ENCODE data around the gene C10orf71.

The C10orf71 gene

DNA sequence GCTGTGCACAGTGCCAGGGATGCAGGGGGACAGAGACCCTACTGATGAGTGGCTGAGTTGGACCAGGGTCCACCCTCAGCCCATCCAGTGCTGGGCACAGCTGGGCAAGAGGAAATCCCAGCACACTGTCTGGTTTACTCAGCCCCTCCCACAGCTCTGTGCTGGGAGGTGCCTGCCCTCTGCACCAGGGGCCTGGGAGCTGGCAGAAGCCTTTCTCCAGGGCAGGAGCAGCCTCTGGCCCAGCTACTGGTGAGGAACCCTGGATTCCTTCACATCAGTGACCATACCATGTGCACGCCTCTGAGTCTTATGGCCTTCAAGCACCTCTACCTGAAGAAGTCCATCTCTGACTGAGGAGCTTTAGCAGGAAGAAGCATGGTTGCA is 25.9 kb upstream of the C10orf71 start:
- DNase-seq: no peak

DNA sequence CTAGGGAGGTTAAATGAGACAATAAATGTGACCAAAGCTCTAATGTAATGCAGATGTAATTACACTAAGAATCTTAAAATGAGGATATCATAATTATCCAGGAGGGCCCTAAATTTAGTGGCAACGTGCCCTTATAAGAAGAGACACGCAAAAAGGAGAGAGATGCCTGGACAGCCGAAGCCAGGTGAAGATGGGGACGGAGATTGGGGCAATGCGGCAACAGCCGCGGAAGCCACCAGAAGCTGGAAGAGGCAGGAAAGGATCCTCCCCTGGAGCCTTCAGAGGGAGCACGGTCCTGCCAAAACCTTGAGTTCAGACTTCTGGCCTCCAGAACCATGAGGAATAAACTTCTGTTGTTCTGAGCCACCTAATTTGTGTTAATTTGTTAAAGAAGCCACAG is 25.3 kb upstream of the C10orf71 start:
- no peak for DNase-seq

DNA sequence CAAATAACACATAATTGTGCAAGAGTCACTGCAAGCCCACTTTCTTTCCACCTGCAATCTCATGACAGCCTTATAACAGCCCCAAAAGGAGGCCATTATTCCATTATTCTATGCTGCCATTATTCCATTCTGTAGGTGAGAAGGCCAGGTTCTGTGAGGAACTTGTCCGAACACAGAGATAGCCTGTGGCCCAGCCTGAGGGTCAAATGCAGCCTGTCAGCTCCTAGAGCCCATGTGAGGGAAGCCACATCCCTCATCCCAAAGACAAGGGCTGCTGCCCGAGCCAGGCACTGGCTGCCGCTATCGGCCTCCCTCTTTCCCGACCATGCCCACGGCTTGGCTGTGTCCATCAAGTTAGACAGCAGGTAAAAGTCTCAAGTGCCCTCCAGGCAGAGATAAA is 24.1 kb upstream of the C10orf71 start:
- DNase-seq: no peak

DNA sequence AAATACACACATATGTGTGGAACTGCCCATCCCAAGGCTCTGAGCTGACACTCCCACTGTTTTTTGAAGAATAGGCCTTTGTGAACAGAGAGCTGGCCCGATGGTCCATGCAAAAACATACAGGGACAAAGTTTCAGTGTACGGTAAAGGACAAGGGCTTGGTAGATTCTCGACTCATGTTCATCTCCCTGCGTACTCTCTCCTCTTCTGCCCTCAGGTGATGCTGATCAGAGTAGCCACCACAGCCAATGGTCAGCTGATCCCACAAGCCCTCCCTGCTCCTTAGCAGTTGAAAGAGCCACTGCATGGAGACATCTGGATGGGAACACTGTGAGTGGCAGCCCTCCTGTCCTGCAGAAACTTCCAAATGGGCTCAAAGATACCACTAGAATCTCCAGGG is 23.1 kb upstream of the C10orf71 start:
- DNase-seq: no peak

DNA sequence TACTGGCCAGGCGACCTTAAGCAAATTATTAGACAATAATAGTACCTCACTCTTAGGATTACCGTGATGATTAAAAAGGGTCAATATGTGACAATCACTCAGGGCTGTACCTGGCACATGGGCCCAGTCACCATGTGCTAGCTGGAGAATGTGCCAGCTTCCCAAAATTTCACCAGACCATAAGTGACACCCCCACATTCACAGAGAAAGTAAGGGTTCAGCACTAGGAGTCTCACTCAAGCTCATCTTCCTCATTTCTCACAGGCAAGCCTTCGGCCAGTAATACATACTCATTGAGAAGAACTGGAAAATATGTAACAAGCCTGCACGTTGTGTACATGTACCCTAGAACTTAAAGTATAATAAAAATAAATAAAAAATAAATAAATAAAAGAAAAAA is 22.4 kb upstream of the C10orf71 start:
- DNase-seq: no peak

DNA sequence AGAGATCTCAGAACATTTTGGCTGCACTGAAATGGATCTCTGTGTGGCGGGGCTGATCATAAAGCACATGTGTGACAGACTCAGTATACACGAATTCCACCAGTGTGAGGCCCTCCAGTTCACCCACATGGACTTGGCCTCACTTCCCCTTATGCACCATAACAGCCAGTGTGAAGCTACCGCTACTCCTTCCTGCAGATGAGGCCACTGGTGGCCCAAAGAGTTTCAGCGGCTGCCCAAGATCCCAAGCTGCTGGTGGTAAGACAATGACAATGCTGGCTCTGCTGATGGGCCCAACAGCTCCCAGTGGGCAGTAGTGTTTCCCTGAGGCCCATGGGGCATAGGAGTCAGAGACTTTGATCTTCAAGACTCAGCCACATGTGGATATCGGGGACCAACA is 21.0 kb upstream of the C10orf71 start:
- no peak for DNase-seq

DNA sequence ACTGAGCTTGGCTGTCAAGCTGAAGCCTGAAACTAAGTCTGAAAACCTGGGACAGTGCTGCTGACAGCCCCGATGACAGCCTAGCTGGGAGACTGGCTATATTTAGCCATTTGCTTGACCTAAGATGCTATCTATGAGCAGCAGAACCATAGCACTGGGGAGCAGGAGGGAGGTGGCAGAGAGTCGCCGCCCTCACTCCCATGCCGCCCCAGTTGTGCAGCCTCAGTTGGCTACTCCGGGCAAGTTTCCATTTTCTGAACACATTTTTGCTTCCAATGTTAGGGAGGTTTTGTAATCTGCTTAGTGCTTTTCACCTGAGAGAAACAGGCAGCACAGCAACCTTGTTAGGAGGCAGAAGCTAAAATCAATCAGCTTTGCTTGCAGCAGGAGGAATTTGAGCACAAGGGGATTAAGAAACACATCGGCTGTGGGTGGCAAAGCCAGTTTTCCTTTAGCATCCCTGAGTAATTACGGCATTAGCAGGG is 20.4 kb upstream of the C10orf71 start:
- DNase-seq: no peak

DNA sequence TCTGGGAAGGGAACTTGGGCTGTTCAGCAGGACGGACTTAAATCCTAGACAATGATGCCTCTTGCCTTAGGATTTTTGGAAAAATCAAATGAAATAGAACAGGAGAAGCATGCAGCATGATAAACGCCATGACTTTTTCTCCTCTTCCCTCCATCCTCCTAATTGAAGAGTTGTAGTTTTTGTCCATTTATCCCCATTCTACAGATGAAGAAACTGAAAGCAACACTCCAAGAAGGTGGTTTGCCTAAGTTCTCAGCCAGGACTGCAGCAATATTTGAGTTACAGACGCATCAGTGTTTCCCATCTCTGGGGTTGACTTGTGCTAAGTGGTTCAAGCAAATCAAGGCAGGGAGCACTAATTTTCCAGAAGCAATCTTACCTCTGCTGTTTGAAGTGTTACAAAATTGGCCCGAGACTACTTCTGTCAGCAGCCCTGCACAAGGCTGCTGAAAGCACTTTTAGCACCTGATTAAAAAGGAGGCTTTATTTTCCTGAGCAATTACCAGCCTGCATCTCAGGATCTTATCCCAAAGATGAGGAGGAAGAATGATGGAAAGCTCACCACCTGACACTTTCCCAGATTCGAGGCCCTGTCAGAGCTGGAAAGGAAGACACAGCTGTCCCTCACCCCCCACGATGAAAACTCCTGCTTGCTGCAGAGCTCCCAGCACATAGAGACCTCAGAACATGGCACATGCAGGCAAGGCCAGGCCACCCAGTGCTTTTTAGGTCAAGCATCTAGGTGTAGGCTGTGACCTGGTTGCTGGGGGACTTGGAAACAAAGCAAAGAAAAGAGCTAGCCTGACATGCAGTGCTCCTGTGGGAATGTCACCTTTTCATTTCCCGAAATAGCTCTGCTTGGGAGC is 19.7 kb upstream of the C10orf71 start:
- no peak for DNase-seq

DNA sequence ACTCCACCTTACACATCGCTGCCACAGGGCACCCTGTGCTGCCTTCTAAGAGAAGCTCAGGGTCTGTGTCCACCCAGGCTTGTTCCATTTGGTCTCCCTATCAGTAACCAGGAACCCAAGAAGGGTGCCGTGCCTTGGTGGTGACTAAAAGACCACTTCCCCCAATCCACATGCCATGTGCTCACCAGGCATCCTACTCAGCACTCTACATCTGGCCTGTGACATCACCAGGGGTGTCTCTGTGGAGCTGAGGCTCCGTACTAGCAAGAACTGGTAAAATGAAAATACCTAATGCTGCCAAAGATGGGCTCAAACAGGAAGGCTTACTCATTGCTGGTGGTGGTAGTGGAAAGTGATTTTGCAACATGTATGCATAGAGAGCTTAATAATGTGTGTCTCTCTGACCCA is 19.0 kb upstream of the C10orf71 start:
- no peak for DNase-seq

DNA sequence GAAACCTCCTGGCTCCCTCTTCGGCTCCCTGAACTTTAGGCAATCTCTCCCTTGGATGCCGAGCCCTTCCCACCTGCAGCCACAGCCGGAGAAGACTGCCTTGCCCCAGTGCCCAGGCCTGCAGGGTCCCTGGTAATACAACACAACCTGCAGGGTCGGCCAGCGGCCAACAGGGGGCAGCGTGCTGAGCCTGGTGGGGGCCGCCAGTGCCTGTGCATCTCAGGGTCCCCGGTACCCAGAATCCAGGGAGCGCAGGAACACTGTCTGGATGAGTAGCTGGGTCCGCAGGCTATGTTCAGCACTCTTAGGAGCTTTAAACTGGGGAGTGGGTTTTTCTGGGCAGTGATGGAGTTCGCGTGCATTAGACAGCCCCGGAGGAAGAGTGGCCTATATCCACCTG is 17.5 kb upstream of the C10orf71 start:
- DNase-seq: no peak

DNA sequence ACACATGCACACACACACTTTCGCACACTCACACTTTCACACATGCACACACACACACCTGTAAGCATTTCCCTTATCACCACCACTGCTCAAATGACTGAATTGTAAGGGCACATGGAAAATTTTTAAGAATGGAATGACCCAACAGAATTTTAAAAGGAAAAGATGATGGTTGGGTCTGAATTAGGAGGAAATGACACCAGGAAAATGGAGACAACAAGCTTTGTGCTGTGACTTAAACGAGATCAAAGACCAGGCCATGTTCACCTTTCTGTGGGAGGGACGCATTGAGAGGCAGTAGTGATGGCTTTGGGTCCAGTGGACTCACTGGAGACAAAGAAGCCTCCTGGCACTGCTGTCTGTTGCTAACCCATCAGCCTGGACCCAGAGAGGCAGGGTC is 16.7 kb upstream of the C10orf71 start:
- DNase-seq: no peak

DNA sequence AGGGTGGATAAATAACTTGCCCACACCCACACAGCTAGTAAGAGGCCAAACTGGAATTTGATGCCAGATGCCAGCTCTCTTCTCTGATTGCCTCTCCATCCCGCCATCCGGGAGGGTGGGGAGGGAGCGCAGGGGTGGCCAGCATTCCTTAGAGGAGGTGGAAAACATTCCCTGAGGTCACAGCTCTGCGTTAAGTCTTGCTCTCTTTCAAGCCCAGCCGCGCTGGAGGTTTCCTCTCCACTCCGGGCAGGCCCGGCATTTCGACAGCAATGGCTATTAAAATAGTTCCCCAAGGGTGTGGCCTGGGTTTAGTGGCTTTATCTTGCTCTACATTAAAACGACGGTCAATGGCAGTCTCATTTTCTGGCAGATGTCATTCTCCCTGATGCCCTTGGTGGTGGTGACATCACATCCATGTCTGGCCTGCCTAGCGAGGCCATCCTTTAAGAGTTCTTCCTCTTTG is 16.1 kb upstream of the C10orf71 start:
- DNase-seq: no peak

DNA sequence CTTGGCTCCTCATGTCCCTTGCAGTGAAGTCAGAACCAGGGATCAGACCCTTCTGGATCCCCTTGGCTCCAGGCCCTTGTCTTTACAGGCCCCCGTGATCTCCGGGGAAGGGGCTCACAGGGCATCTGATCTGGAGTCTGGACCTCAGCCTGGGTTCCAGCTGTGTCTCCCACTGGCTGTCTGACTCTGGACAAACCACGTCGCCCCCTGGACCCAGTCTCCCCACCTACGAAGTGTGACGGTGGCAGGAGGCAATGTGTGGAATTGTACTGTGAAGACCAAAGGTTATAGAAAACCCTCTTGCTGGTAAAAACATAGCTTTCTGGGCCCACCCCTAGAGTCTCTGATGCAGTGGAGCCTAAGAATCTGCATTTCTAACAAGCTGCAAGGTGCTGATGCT is 15.5 kb upstream of the C10orf71 start:
- DNase-seq: no peak

DNA sequence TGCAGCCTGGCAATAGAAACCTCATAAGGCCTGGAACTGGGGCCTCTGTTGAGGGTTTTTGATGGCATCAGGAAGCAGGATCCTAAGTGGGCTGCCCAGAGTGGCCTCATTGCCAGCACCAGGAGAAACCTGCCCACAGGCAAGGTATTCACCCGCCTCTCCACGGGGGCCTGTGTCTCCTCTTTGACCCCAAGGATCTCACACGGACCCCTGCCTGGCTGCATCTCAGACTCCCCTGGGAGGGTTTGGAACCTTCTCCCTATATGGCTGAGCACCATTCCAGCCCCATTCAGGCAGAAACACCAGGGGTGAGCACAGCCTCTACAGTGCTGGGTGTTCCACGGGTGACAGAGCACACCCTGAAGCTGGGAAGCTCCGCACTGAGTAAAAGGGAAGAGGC is 14.6 kb upstream of the C10orf71 start:
- no peak for DNase-seq

DNA sequence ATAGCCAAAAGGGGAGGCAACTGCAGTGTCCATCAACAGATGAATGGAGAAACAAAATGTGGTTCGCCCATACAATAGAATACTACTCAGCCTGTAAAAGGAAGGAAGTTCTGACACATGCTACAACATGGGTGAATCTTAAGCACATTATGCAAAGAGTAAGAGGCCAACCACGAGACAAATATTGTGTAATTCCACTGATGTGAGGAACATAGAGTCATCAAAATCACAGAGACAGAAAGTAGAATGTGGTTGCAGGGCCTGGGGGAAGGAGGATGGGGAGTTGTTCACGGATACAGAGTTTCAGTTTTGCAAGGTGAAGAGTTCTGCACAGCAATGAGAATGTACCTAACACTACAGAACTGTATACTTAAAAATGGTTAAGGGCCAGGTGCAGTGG is 13.7 kb upstream of the C10orf71 start:
- no peak for DNase-seq

DNA sequence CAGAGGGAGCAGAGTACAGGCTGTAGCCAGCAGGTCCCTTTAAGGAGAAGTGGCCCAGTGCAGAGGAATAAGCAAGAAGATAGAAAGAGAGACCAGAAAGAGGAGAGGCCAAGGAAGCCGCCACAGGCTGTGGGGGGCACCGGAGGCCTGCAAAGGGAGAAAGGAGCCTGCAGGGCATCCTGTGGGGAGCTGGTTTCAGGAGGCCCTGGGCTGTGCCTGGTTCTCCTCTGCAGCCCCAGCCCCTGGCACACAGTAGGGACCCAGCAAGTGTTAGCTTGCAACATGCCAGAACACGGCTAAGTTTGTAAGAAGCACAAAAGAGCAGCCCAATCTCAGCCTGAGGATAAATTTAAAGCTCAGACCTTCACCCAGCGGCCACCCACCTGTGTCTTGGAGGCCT is 12.3 kb upstream of the C10orf71 start:
- DNase-seq: no peak

DNA sequence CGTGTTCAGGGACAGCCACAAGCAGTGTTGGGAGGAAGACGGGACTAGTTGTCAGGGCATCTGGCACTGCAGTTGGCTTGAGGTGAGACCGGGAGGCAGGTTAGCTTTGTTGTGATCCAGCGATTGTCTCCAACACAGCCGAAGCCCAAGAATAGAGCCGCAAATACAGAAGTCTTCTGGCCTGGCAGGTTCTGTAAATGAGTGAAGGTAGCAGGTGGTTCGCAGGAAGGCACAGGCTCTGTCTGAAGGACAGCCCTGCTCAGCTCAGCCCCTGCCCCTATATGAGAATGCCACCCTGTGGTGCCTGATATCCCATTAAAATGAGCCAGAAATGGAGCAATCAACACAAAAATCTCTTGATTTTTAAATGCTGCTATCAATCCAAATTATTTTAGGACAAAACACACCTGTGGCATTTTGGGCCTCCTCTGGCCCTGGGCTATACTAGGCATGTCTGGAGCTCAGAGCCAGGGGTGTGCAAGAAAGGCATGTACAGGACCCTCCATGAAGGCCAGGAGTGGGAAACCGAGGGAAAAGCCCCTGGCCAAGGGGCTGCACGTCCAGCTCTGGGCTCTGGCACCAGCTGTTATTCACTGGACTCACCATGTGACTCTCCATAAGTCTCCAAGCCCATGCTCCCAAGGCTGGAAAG is 11.2 kb upstream of the C10orf71 start:
- no peak for DNase-seq

DNA sequence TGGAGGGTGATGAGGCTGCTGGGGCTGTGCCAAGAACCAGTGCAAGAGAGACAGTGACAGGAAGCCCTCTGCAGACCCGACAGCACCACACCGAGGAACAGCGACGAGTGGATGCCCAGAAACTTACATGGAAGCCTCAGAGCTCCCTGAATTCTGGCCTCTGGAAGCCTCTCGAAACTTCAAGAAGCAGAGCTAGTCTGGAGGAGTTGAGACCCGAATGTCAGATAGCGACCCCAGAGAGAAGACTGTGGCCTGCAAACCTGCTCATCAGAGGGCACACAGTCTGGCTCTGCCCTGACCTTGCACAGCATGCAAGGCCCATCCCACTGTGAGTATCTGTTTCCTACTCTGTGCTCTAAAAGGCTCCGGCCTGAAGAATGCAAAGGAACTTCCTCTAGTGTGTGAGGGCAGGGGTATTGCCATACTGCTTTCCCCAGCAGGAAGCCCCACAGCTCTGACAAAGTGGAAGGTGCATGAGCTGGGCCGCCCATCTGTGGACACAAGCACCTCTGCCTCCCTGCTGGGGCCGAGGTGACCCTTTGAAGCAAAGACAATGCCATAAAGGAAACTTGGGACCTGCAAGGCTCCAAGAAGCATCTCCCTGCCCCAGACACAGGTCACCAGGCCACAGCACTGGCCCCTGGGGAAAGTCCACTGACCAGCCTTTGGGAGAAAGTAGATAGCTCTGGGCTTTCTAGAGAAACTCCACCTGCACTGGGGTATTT is 10.5 kb upstream of the C10orf71 start:
- no peak for DNase-seq

DNA sequence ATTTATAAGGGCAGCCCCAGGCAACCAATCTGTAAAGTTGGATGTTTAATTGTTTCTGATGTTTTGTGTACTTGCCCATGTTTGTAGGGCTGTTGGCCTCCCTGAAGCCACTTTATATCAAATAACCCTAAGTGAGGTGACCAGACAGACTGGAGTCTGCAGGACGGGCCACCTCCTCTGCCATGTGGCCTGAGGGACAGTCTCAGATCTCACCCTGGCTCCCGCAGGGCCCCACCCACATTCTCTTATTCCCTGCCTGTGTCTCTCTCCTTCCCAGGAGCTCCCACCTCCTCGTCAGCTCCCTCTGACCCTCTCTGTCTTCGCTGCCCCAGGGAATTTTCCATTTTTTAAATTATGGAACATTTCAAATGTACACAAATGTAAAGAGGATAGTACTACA is 9.5 kb upstream of the C10orf71 start:
- DNase-seq: no peak

DNA sequence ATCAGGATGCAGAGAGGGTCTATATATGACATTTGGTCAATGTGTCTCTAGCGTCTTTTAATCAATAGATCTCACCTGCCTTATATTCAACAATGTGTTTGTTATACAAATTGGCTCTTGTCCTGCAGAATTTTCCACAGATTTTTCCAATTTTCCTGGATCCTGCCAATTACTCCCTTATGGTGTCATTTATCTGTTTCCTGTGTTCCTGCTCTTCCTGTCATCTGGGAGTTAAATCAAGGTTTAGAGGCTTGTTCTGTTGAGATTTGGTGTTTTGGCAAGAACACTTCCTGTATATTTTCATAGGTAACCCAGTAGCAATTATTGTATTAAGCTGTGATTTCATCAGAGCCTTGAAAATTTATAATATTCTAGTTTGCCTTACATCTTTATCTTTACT is 8.8 kb upstream of the C10orf71 start:
- no peak for DNase-seq

DNA sequence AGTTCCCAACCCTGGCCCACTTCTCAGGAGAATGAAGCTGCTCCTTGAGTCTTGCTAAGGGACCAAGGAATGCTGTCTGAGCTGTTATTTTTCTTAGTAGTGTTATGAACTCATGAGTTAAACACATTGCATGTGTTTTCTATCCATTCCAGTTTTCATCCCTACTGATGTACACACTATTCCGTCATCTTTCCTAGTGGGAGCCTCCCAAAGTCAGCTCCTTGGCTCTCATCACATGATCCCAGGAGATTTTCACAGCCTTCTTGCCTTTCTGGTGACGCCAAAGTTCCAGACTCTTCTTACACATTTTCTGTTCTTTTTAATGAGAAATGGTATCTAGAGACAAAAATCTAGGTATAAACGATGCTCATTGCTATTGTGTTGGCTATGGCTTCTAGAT is 8.4 kb upstream of the C10orf71 start:
- no peak for DNase-seq

DNA sequence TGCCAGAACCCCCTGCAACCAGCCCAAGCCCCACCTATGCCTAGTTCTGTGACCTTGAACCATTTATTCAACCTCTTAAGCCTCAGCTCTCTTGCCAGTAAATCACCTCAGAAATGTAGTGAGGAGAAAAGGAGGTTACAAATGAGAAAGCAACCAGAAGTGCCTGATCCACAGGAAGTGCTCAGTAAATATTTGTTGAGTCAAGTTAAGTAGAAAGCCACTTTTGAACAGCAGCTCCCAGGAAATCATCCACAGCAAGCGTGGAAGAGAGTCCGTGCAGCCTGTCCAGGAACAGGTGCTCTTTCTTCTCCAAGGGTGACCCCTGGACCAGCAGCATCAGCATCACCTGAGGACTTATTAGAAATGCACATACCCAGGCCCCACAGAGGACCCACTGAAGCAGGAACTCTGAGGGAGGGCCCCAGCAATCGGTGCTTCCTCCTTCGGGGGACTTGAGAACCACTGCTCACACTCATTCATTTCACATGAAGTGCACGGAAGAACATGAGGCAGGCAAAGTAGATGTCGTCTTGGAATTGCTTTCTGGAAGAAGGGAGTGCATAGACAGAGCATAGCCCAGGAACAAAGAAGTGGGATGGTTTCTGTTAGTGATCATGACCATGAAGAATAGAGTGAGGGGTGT is 6.3 kb upstream of the C10orf71 start:
- DNase-seq: no peak

DNA sequence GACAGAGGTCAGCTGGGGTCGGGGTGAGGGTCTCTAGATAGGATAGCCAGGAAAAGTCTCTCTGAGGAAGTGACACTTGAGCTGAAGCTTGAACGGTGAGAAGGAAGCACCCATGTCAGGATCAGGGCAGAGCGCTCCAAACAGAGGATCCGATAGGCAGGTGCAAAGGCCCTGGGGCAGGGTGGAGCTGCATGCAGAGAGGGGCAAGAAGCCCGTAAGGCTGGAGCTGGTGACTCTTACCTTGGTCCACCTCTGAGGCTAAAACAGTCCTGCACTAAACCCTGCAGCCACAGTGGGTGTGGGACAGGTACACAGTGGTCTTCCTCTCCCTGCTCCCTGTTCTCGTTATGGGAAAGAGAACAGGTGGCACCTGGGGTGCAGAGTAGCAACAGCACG is 5.8 kb upstream of the C10orf71 start:
- no peak for DNase-seq

All from T-helper 9 cell (primary cell).